Measurements from ENCODE around the gene CCN5. TPM values are rescaled to one million over a fixed set of nuclear protein-coding genes. Genes with fewer than 3 reads are reported as not detected.
"Not testable (repeated sequence)": the region's sequence is repeated elsewhere in the genome, so short reads cannot be mapped to it uniquely, and the experiment has no call there.

CCN5 gene
- total and polyA plus RNA-seq, 8 donors, result 0.29 to 20.8 (median 0.48) TPM

- intact Hi-C loops (cut with DNase I), result no loop called here
- no peak for ATAC-seq
- H3K4me1 ChIP-seq, result peaks cover 4 to 18% of the 10 kb centered on the region in 2 donors
- no peak overlapping the region for H3K4me3 ChIP-seq
- H3K27me3 ChIP-seq, result no peaks in the 10 kb centered on the region
- H3K36me3 ChIP-seq, result no peaks in the 10 kb centered on the region
- no peak for DNase-seq
- H3K9me3 ChIP-seq, result no peaks in the 10 kb centered on the region
- no peak for TF ChIP-seq CTCF (IDR thresholded peaks at IDR 0.05)
- no peak overlapping the region for H3K27ac ChIP-seq
Measured at GRCh38 chr20:44696315-44696714, 18.9 kb upstream of the CCN5 start.

- H3K27ac ChIP-seq; H3K4me3 ChIP-seq; H3K27me3 ChIP-seq; intact Hi-C loops (cut with DNase I); DNase-seq; ATAC-seq; H3K36me3 ChIP-seq; H3K9me3 ChIP-seq: not testable (repeated sequence)
- peaks cover 4 to 19% of the 10 kb centered on the region in 2 donors for H3K4me1 ChIP-seq
Measured at GRCh38 chr20:44697041-44697440, 18.1 kb upstream of the CCN5 start.

GRCh38 chr20:44698351-44698750 lies 16.8 kb upstream of the CCN5 start:
- H3K27me3 ChIP-seq, result no peaks in the 10 kb centered on the region
- DNase-seq, result no peak
- no peaks in the 10 kb centered on the region for H3K36me3 ChIP-seq
- no peak for ATAC-seq
- H3K9me3 ChIP-seq, result no peaks in the 10 kb centered on the region
- peaks cover 12 to 13% of the 10 kb centered on the region in 2 donors for H3K4me1 ChIP-seq
- no peak overlapping the region for H3K27ac ChIP-seq
- TF ChIP-seq CTCF (IDR thresholded peaks at IDR 0.05), result no peak
- intact Hi-C loops (cut with DNase I), result no loop called here
- H3K4me3 ChIP-seq, result no peak overlapping the region

- intact Hi-C loops (cut with DNase I), result no loop called here
- Histone ChIP-seq H3K4me1 (peaks cover 13% of the 10 kb centered on the region in 2 donors), H3K27ac (no peak overlapping the region), H3K36me3 (no peaks in the 10 kb centered on the region), H3K27me3 (no peaks in the 10 kb centered on the region), H3K4me3 (no peak overlapping the region), H3K9me3 (no peaks in the 10 kb centered on the region)
- DNase-seq, result no peak
- no peak for TF ChIP-seq CTCF (IDR thresholded peaks at IDR 0.05)
- no peak for ATAC-seq
Measured at GRCh38 chr20:44700306-44700705, 14.9 kb upstream of the CCN5 start.

- H3K27ac ChIP-seq, result no peak overlapping the region
- intact Hi-C loops (cut with DNase I), result no loop called here
- ATAC-seq (peak; percentile 23), DNase-seq (no peak)
- peaks cover 13% of the 10 kb centered on the region in 2 donors for H3K4me1 ChIP-seq
- TF ChIP-seq CTCF (IDR thresholded peaks at IDR 0.05), result no peak
- H3K4me3 ChIP-seq, result no peak overlapping the region
- no peaks in the 10 kb centered on the region for H3K27me3 ChIP-seq
- no peaks in the 10 kb centered on the region for H3K36me3 ChIP-seq
- no peaks in the 10 kb centered on the region for H3K9me3 ChIP-seq
Measured at GRCh38 chr20:44701118-44701857, 13.9 kb upstream of the CCN5 start.

GRCh38 chr20:44701858-44702256 lies 13.3 kb upstream of the CCN5 start:
- no peak for ATAC-seq
- H3K36me3 ChIP-seq, result no peaks in the 10 kb centered on the region
- H3K27ac ChIP-seq, result no peak overlapping the region
- intact Hi-C loops (cut with DNase I), result no loop called here
- peaks cover 13% of the 10 kb centered on the region in 2 donors for H3K4me1 ChIP-seq
- DNase-seq, result no peak
- TF ChIP-seq CTCF (IDR thresholded peaks at IDR 0.05), result no peak
- no peak overlapping the region for H3K4me3 ChIP-seq
- no peaks in the 10 kb centered on the region for H3K9me3 ChIP-seq
- H3K27me3 ChIP-seq, result no peaks in the 10 kb centered on the region
